HCT116 (cell line): ENCODE measurements around the gene SCFD2. TPM values are rescaled to one million over a fixed set of nuclear protein-coding genes. Genes with fewer than 3 reads are reported as not detected.

Experiments
- ATAC-seq: fragments of 200-7000 bp; cut with Tn5 transposase; 2 replicates; pipeline ENCODE4 v1.9.1; 2020; ENCODE audit warnings: mild to moderate bottlenecking, moderate library complexity
- BruUV-seq: library from RNA; stranded (reverse); fragments of 400-500 nt; replicated peaks from 2 replicates; lab custom pipeline; 2021; lab: Mats Ljungman, UMichigan
- CTCF ChIA-PET: fragments of 300-600 bp; sonication (Branson Sonifier 250); formaldehyde crosslinking; loops from one replicate; lab custom pipeline; 2021; ENCODE audit warnings: antibody characterized with exemption; lab: Charles Lee
- POLR2A ChIA-PET: fragments of 300-600, 350-600 bp; sonication (Branson Sonifier 250); formaldehyde crosslinking; loops from one replicate; lab custom pipeline; 2021; ENCODE audit warnings: antibody characterized with exemption; lab: Charles Lee
- RAD21 ChIA-PET, 2 experiments: fragments of 300-600 bp; sonication (Branson Sonifier 250); formaldehyde crosslinking; loops; one replicate each; lab custom pipeline; 2023; ENCODE audit warnings: low total read pairs in 2 of 2; ENCODE audit not compliant: uncharacterized antibody in 2 of 2, unreplicated experiment in 2 of 2, low non-redundant PET in 1 of 2; lab: Charles Lee
- DNase-seq: peaks from one replicate; pipeline ENCODE4 v3.0.0-alpha.2; 2010; ENCODE audit warnings: low read depth, low spot score
- H2AFZ ChIP-seq: fragments of 200-600 bp; shearing (Covaris generic), sonication (generic); 2 replicates; pipeline ENCODE4 v1.6.1; 2017; ENCODE audit warnings: low read depth, mixed run types, mixed read lengths, antibody characterized with exemption, low read length; ENCODE audit not compliant: poor library complexity, severe bottlenecking
- H3K27ac ChIP-seq: 2 replicates; pipeline ENCODE4 v1.5.1; 2012; ENCODE audit warnings: low read depth, low read length
- H3K27me3 ChIP-seq: fragments of 200-600 bp; sonication (generic); 2 replicates; pipeline ENCODE4 v1.6.1; 2016; ENCODE audit warnings: mixed run types, low read length, mixed read lengths; ENCODE audit not compliant: insufficient read depth
- H3K36me3 ChIP-seq, 2 experiments: fragments of 200-500 bp in 1 of 2; fragments of 200-600 bp in 1 of 2; sonication (Bioruptor generic) in 1 of 2; sonication (generic) in 1 of 2; 2 replicates each; pipeline versions ENCODE4 v1.5.1 to v1.6.1; 2014 to 2016; ENCODE audit warnings: low read length in 2 of 2, inconsistent platforms in 1 of 2, mixed read lengths in 1 of 2, mixed run types in 1 of 2; ENCODE audit not compliant: insufficient read depth in 2 of 2, control insufficient read depth in 1 of 2
- H3K4me1 ChIP-seq, 2 experiments: fragments of 200-600 bp in 1 of 2; sonication (generic) in 1 of 2; 2 replicates each; pipeline versions ENCODE4 v1.5.1 to v1.6.1; 2012 to 2017; ENCODE audit warnings: low read length in 2 of 2, inconsistent platforms in 1 of 2, mild to moderate bottlenecking in 1 of 2, mixed read lengths in 1 of 2, mixed run types in 1 of 2, moderate library complexity in 1 of 2; ENCODE audit not compliant: insufficient read depth in 2 of 2, control insufficient read depth in 1 of 2
- H3K4me2 ChIP-seq: fragments of 200-600 bp; sonication (generic); 2 replicates; pipeline ENCODE4 v1.6.1; 2017; ENCODE audit warnings: mixed run types, low read length, mixed read lengths
- H3K4me3 ChIP-seq, 2 experiments: fragments of 200-600 bp in 1 of 2; sonication (generic) in 1 of 2; replicated peaks in 1 of 2; 2 replicates each; pipeline ENCODE4 v1.5.1; 2011 to 2016; ENCODE audit warnings: low read length in 2 of 2, control low read depth in 1 of 2, low read depth in 1 of 2, mild to moderate bottlenecking in 1 of 2, mixed read lengths in 1 of 2, mixed run types in 1 of 2
- H3K79me2 ChIP-seq: fragments of 200-600 bp; sonication (generic); 2 replicates; pipeline ENCODE4 v1.6.1; 2017; ENCODE audit warnings: mild to moderate bottlenecking, mixed run types, low read length, moderate library complexity, mixed read lengths; ENCODE audit not compliant: insufficient read depth
- H3K9ac ChIP-seq: fragments of 200-600 bp; sonication (generic); 2 replicates; pipeline ENCODE4 v1.6.1; 2016; ENCODE audit warnings: low read length, mixed read lengths
- H3K9me2 ChIP-seq: fragments of 200-600 bp; sonication (generic), shearing (Covaris generic); 2 replicates; pipeline ENCODE4 v1.6.1; 2017; ENCODE audit warnings: mixed run types, mild to moderate bottlenecking, moderate library complexity; ENCODE audit not compliant: insufficient read depth
- H3K9me3 ChIP-seq, 2 experiments: fragments of 200-500 bp in 1 of 2; fragments of 200-600 bp in 1 of 2; sonication (Bioruptor generic) in 1 of 2; sonication (generic) in 1 of 2; 2 replicates each; pipeline ENCODE4 v1.6.1; 2014 to 2017; ENCODE audit warnings: low read length in 2 of 2, mixed read lengths in 2 of 2, inconsistent platforms in 1 of 2, low read depth in 1 of 2, mild to moderate bottlenecking in 1 of 2, mixed run types in 1 of 2, moderate library complexity in 1 of 2; ENCODE audit not compliant: control insufficient read depth in 1 of 2, insufficient read depth in 1 of 2
- H4K20me1 ChIP-seq: fragments of 200-600 bp; sonication (generic), shearing (Covaris generic); 2 replicates; pipeline ENCODE4 v1.6.1; 2017; ENCODE audit warnings: mixed run types, mild to moderate bottlenecking, moderate library complexity; ENCODE audit not compliant: insufficient read depth
- EZH2phosphoT487 ChIP-seq: fragments of 200-600 bp; IDR thresholded peaks from 2 replicates; pipeline ENCODE4 v1.6.1; 2018; ENCODE audit warnings: antibody characterized with exemption, borderline replicate concordance
- JUND ChIP-seq: IDR thresholded peaks from 2 replicates; pipeline ENCODE4 v1.6.1; 2012
- MAX ChIP-seq: IDR thresholded peaks from 2 replicates; pipeline ENCODE4 v1.6.1; 2012
- POLR2A ChIP-seq: IDR thresholded peaks from 2 replicates; pipeline ENCODE4 v1.7.0; 2011; ENCODE audit warnings: borderline replicate concordance; ENCODE audit not compliant: insufficient read depth, insufficient read length; ENCODE audit errors: extremely low read depth
- RAD21 ChIP-seq: IDR thresholded peaks from 2 replicates; pipeline ENCODE4 v1.6.1; 2012; ENCODE audit warnings: low read depth, mild to moderate bottlenecking
- SIN3A ChIP-seq: IDR thresholded peaks from 2 replicates; pipeline ENCODE4 v1.6.1; 2012; ENCODE audit warnings: low read depth
- intact Hi-C: fragments of 100-400 bp; cut with micrococcal nuclease; formaldehyde crosslinking; loops from 2 replicates; pipeline ENCODE4 v1.10.0; 2022
- total RNA-seq: library from RNA; stranded (reverse); gene quantifications from one replicate; pipeline ENCODE4 v1.2.1, GENCODE V29; 2021; ENCODE audit not compliant: unreplicated experiment
- TF ChIP-seq, protein P1 (sequence below): IDR thresholded peaks from 2 replicates; pipeline ENCODE4 v1.6.1; 2012

SCFD2 gene
- total RNA-seq, 1 experiment from 2014 or later, result 13.6 TPM

DNA sequence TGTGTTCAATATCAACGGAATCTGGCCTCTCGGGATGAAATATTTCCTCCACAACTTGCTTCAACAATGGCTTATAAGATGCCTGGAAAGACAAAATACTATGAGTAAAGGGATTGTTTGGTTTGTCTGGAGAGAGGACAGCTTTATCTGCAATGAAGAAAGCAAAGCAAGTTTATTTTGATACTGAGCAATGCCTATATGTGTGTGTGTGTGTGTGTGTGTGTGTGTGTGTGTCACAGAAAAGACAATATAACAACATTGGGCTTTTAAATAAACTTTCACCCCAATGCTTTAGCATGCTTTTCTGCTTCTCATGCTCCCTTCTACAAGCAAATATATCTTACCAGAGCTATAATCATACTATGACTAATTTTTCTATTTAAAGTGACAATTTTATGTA, 458.4 kb downstream of the SCFD2 start:
- no peak overlapping the region for H2AFZ ChIP-seq
- H3K9me3 ChIP-seq, result no peaks in the 10 kb centered on the region
- BruUV-seq, result no TSS peak
- no peak for TF ChIP-seq RAD21
- TF ChIP-seq, protein P1, sequence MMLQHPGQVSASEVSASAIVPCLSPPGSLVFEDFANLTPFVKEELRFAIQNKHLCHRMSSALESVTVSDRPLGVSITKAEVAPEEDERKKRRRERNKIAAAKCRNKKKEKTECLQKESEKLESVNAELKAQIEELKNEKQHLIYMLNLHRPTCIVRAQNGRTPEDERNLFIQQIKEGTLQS, result no peak
- TF ChIP-seq MAX, result no peak
- H3K9ac ChIP-seq, result no peak overlapping the region
- H3K9me2 ChIP-seq, result no peaks in the 10 kb centered on the region
- no peak overlapping the region for H3K4me2 ChIP-seq
- CTCF ChIA-PET, result no interaction called here
- no peak for DNase-seq
- POLR2A ChIA-PET, result no interaction called here
- no peak overlapping the region for H3K27ac ChIP-seq
- no peak overlapping the region for H3K4me3 ChIP-seq
- RAD21 ChIA-PET, result no interaction called here
- intact Hi-C loops, result no loop called here
- no peaks in the 10 kb centered on the region for H3K79me2 ChIP-seq
- no peaks in the 10 kb centered on the region for H3K27me3 ChIP-seq
- no peaks in the 10 kb centered on the region for H4K20me1 ChIP-seq
- H3K36me3 ChIP-seq, result no peaks in the 10 kb centered on the region
- H3K4me1 ChIP-seq, result 0 out of 4 replicates have a peak, but pooled peaks cover 0 to 3% of the 10 kb centered on the region in 2 experiments
- ATAC-seq, result no peak

DNA sequence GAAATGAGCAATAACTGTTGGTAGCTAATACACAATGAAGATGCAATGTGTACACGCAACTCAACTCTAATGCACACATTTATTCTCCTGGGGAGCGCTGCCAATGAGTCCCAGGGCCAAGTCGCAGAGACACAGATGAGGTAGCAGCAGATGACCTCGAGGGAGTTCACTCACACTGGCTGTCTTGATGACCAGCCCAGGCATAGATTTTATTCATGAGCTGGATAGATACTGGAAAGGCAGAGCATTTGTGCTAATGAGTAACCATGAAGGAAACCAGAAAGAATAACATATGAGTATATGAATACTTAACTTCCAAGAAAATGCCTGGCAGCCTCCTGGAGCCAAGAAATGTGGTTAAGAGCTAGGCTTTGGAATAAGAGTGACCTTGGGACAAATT, 461.4 kb downstream of the SCFD2 start:
- Histone ChIP-seq H2AFZ (no peak overlapping the region), H3K27me3 (no peaks in the 10 kb centered on the region), H3K4me1 (no peaks in the 10 kb centered on the region), H3K4me2 (no peak overlapping the region), H3K4me3 (no peak overlapping the region), H3K9me3 (no peaks in the 10 kb centered on the region), H3K79me2 (no peaks in the 10 kb centered on the region), H4K20me1 (no peaks in the 10 kb centered on the region), H3K9me2 (no peaks in the 10 kb centered on the region), H3K36me3 (no peaks in the 10 kb centered on the region), H3K27ac (no peak overlapping the region), H3K9ac (no peak overlapping the region)
- intact Hi-C loops, result no loop called here
- no peak for DNase-seq
- BruUV-seq, result no TSS peak
- TF ChIP-seq JUND (no peak), MAX (no peak), EZH2phosphoT487 (no peak), POLR2A (no peak), SIN3A (no peak)
- CTCF ChIA-PET, result no interaction called here
- RAD21 ChIA-PET, result no interaction called here
- no peak for ATAC-seq
- POLR2A ChIA-PET, result no interaction called here
